ENCODE results near the gene C22orf39. TPM values are rescaled to one million over a fixed set of nuclear protein-coding genes. Genes with fewer than 3 reads are reported as not detected.

C22orf39 gene
- total RNA-seq, 1 donor from 2014 or later, result 76.2 TPM

DNA sequence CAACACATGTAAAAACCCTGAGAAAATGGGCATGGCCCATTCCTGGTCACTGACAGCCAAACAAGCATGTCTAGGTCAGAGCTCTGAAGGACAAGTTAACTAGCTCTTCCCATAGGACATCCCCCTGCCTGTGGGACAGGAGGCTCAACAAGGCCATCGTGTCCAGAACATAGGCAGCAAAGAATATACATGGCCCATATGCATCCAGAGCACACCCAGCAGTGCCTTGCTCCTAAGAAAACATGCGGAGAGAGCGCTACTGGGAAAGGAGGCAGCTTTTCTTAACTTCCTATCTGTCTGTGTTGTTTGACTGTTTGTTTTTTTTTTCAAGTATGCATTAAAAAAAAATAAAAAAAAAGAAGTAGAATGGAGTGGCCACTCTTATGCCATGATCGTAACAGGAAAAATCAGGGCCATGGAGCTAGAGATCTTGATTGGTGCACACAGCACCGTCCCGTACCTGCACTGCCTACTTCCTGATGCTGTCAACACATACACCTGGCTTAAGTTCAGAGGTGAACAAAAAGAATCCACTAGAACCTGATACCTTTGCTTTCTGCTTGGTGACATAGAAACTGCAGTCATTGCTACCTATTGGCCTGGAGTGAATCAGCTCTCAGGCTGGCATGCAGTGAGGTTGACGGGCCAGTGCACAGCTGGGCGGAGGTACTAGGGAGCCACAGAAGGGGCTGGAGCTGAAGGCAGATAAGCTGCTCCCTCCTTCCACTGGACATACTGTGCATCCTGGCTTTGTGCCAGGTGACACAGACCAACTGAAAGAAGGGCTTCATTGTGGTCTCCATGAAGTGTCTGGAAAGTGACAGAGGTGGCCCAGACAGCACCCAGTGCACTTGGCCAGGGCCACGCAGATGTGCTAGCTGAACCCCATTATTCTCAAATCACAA lies 19.6 kb upstream of the C22orf39 start:
- Histone ChIP-seq H3K27ac (replicated peaks) (no peak overlapping the region), H3K36me3 (peaks cover 94% of the 10 kb centered on the region), H3K27me3 (ENCODE audit: low read depth) (no peaks in the 10 kb centered on the region), H3K4me1 (no peaks in the 10 kb centered on the region), H3K4me3 (no peak overlapping the region), H3K9me3 (replicated peaks) (no peaks in the 10 kb centered on the region)
- intact Hi-C loops (cut with micrococcal nuclease), result no loop called here
- TF ChIP-seq, protein P1, sequence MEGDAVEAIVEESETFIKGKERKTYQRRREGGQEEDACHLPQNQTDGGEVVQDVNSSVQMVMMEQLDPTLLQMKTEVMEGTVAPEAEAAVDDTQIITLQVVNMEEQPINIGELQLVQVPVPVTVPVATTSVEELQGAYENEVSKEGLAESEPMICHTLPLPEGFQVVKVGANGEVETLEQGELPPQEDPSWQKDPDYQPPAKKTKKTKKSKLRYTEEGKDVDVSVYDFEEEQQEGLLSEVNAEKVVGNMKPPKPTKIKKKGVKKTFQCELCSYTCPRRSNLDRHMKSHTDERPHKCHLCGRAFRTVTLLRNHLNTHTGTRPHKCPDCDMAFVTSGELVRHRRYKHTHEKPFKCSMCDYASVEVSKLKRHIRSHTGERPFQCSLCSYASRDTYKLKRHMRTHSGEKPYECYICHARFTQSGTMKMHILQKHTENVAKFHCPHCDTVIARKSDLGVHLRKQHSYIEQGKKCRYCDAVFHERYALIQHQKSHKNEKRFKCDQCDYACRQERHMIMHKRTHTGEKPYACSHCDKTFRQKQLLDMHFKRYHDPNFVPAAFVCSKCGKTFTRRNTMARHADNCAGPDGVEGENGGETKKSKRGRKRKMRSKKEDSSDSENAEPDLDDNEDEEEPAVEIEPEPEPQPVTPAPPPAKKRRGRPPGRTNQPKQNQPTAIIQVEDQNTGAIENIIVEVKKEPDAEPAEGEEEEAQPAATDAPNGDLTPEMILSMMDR (IDR thresholded peaks at IDR 0.05; ENCODE audit: borderline replicate concordance), result no peak
- DNase-seq, result no peak

DNA sequence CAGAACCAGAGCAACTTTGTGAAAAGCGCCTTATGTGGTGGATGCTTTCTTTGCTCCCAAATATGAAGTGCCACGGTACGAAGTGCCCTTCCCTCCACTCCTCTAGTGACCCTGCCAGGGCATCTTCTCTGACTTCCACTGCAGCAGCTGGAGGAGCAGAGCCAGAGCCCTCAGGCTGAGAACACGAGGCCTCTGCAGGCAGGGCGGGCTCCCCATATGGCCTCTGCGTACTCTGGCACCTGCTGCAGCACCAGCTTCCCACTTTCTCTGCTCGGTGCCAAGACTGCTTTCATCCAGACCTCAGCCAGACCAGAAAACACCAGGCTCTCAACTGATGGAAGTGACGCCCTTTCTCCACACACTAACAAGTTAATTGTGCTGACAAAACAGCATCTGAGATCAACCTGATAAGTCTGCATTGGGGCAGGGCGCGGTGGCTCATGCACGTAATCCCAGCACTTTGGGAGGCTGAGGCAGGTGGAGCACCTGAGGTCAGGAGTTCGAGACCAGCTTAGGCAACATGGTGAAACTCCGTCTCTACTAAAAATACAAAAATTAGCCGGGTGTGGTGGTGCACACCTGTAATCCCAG lies 18.7 kb upstream of the C22orf39 start:
- DNase-seq, result no peak
- peaks cover 89% of the 10 kb centered on the region for H3K36me3 ChIP-seq
- no peaks in the 10 kb centered on the region for H3K4me1 ChIP-seq
- TF ChIP-seq, protein P1 (IDR thresholded peaks at IDR 0.05; ENCODE audit: borderline replicate concordance), result no peak
- H3K4me3 ChIP-seq, result no peak overlapping the region
- intact Hi-C loops (cut with micrococcal nuclease), result no loop called here
- no peak overlapping the region for H3K27ac ChIP-seq (replicated peaks)
- no peaks in the 10 kb centered on the region for H3K9me3 ChIP-seq (replicated peaks)
- no peaks in the 10 kb centered on the region for H3K27me3 ChIP-seq (ENCODE audit: low read depth)

DNA sequence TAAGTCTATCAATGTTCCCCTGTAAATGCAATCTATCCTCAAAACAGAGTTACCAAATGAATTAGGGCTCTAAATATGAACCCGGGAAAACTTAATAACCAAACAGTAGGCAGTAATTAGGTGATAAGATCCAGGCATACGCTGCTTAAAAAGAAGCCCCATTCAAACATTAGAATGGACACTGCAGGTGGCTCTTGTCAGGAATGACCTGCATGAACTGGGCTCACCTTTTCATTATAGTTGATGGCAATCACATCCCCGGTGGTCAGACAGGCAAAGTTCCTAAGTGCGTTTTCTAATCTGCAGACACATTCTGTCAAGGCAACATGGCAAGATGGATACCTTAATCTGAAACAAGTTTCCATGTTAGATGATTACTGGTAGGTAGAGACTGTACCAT lies 17.5 kb upstream of the C22orf39 start:
- no peak for DNase-seq
- Histone ChIP-seq H3K27me3 (ENCODE audit: low read depth) (no peaks in the 10 kb centered on the region), H3K27ac (replicated peaks) (no peak overlapping the region), H3K36me3 (peaks cover 86% of the 10 kb centered on the region), H3K4me1 (no peaks in the 10 kb centered on the region), H3K9me3 (replicated peaks) (no peaks in the 10 kb centered on the region), H3K4me3 (no peak overlapping the region)
- intact Hi-C loops (cut with micrococcal nuclease), result no loop called here
- TF ChIP-seq, protein P1 (IDR thresholded peaks at IDR 0.05; ENCODE audit: borderline replicate concordance), result no peak

DNA sequence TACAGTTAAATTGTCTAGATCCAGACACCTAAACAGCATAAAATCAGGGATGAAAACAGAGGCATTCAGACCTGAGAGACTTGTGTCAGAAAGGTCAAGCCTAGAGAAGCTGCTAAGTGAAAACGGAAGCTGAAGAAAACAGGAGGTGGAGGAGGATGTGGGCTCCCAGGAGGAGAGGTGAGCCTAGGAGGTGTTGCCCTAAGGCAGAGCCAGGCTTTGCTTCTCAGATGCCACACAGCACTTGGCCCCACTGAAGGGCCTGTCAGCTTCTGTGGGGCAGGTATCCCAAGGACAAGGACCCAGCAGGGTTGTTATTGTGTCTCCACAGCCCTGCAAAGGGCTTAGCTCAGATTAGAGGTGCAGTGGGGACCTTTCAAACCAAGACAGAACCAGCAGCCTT lies 17.0 kb upstream of the C22orf39 start:
- Histone ChIP-seq H3K9me3 (replicated peaks) (no peaks in the 10 kb centered on the region), H3K4me1 (no peaks in the 10 kb centered on the region)

More for the DNA sequence above, 17.0 kb upstream of the C22orf39 start:
- TF ChIP-seq, protein P1 (IDR thresholded peaks at IDR 0.05; ENCODE audit: borderline replicate concordance), result no peak
- Histone ChIP-seq H3K36me3 (peaks cover 82% of the 10 kb centered on the region), H3K27me3 (ENCODE audit: low read depth) (no peaks in the 10 kb centered on the region), H3K27ac (replicated peaks) (peak overlapping the region; percentile 44), H3K4me3 (no peak overlapping the region)
- no peak for DNase-seq
- intact Hi-C loops (cut with micrococcal nuclease), result no loop called here

All from left ventricle myocardium inferior (tissue), 1 donor.